ENCODE measurements around the gene ATF6.

Gene ATF6

DNA sequence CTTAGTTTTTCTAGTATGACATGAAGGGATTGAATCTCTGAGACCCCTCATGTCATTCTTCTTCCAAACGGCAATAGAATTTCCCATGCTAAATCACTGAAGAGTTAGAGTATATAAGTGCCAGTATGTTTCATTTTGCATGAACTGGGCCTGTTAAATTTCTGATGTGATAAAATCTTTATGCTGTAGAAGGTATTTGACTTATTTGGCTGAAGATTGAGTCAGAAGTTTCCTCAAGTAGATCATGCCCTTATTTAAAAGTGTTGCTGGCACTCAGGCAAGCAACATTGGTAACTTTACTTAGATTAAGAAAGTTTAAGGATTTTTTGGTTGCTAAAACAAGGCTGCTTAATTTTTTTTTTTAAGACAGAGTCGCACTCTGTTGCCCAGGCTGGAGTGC lies 13.3 kb downstream of the ATF6 start:
- no peak for DNase-seq (ENCODE audit: low read depth)
- no peak overlapping the region for H3K4me3 ChIP-seq (ENCODE audit: low read depth, low read length)
- TF ChIP-seq, protein P1, sequence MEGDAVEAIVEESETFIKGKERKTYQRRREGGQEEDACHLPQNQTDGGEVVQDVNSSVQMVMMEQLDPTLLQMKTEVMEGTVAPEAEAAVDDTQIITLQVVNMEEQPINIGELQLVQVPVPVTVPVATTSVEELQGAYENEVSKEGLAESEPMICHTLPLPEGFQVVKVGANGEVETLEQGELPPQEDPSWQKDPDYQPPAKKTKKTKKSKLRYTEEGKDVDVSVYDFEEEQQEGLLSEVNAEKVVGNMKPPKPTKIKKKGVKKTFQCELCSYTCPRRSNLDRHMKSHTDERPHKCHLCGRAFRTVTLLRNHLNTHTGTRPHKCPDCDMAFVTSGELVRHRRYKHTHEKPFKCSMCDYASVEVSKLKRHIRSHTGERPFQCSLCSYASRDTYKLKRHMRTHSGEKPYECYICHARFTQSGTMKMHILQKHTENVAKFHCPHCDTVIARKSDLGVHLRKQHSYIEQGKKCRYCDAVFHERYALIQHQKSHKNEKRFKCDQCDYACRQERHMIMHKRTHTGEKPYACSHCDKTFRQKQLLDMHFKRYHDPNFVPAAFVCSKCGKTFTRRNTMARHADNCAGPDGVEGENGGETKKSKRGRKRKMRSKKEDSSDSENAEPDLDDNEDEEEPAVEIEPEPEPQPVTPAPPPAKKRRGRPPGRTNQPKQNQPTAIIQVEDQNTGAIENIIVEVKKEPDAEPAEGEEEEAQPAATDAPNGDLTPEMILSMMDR (IDR thresholded peaks at IDR 0.05; ENCODE audit: control insufficient read depth, extremely low read depth, insufficient read depth), result no peak

DNA sequence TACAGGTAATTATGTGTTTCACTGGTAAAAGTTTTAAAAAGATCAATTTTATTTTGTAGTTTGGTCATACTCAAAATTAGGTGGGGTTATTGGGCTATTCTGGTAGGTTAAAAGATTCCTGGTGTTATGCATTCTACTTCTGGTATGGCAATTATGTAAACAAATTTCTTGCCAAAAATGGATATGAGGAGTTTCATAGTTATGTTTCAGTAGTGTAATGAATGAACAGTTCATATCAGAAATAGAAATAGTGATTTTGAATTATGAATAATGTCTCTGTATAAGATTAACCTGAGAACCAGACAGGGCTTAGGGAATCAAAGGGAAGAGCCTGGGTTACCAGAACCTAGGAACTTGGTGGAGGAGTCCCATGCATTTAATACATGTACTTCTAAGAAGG lies 15.9 kb downstream of the ATF6 start:
- TF ChIP-seq, protein P1 (IDR thresholded peaks at IDR 0.05; ENCODE audit: control insufficient read depth, extremely low read depth, insufficient read depth), result no peak
- H3K4me3 ChIP-seq (ENCODE audit: low read depth, low read length), result no peak overlapping the region
- no peak for DNase-seq (ENCODE audit: low read depth)

DNA sequence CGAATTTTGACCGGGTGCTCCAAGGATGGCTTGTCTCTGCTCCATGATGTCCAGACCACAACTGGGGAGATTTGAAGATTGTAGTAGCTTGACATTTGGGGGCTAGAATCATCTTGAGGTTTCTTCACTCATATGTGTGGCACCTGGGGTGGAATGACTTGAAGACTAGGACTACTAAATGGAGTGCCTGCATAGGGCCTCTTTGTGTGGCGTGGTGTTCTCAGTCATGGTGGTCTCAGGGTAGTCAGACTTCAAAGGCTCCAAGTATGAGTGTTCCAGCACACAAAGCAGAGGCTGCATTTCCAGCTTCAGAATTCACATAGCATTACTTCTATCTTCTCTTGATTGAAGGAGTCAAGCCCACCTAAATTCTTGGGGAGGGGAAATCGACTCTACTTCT lies 16.8 kb downstream of the ATF6 start:
- DNase-seq (ENCODE audit: low read depth), result no peak
- TF ChIP-seq, protein P1 (IDR thresholded peaks at IDR 0.05; ENCODE audit: control insufficient read depth, extremely low read depth, insufficient read depth), result no peak
- no peak overlapping the region for H3K4me3 ChIP-seq (ENCODE audit: low read depth, low read length)

DNA sequence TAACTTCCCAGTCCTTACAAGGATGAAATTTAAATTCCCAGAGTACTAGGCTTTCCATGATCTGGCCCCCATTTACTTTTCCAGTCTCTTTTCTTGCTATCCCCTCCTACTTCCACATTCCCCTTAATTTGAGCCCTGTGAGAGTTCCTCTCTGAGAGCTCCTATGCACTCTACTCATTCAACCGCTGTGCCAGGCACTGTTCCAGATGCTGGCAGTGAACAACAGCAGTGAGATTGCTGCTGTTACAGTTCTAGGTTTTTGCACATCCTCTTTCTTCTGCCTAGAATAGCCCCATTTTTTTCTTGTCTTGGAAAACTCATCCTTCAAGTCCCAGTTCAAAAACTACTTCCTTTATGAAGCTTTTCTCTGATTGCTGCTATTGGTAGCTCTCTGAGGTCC lies 18.8 kb downstream of the ATF6 start:
- TF ChIP-seq, protein P1 (IDR thresholded peaks at IDR 0.05; ENCODE audit: control insufficient read depth, extremely low read depth, insufficient read depth), result no peak
- H3K4me3 ChIP-seq (ENCODE audit: low read depth, low read length), result no peak overlapping the region
- DNase-seq (ENCODE audit: low read depth), result no peak

DNA sequence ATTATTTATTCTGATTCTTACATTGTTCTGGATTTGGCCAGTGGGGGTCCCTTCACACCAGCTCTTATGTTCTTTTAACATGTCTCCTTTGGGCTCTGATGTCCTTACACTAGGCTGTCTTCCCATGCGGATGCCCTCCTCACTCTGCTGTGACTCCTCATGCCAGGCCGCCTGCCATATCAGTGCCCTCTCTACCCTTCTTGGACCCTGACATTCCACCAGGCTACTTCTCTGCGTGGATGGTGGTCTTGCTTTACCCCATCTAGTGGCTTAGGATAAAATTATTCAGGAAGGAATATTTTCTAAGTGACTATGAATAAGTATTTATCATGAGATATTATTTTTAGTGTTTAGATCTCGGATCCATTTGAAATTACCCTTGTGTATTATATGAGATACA lies 21.2 kb downstream of the ATF6 start:
- DNase-seq (ENCODE audit: low read depth), result no peak
- no peak overlapping the region for H3K4me3 ChIP-seq (ENCODE audit: low read depth, low read length)
- TF ChIP-seq, protein P1 (IDR thresholded peaks at IDR 0.05; ENCODE audit: control insufficient read depth, extremely low read depth, insufficient read depth), result no peak

DNA sequence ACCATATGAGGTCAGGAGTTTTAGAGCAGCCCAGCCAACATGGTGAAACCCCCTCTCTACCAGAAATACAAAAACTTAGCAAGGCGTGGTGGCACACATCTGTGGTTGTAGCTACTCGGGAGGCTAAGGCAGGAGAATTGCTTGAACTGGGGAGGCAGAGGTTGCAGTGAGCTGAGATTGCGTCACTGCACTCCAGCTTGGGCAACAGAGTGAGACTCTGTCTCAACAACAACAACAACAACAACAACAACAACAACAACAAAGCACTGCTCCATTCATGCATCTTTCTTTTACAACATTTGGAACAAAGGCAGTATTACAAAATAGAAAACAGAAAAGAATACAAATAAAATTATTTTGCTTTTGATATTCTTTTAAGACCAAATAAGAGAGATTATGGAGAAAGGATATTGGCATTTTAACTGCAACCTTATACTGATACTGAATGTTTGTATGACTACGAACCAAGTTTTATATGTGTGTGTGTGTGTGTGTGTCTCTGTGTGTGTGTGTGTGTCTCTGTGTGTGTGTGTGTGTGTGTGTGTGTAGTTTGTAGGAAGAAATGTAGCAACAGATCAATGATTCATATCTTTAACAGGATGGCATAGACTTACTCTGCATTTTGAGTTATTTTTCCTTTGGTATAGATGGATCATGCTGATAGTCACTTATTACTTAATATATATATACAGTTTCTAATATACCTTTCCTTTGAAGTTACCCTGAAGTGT lies 24.6 kb downstream of the ATF6 start:
- no peak for DNase-seq (ENCODE audit: low read depth)
- H3K4me3 ChIP-seq (ENCODE audit: low read depth, low read length), result no peak overlapping the region
- TF ChIP-seq, protein P1 (IDR thresholded peaks at IDR 0.05; ENCODE audit: control insufficient read depth, extremely low read depth, insufficient read depth), result no peak
